K562 (cell line): Measurements from ENCODE around the gene TIMM22.

Experiments
- FOXA3 ChIP-seq, 2 experiments: fragments of 450-650 bp in 1 of 2; sonication (generic) in 1 of 2; formaldehyde crosslinking; IDR thresholded peaks in 1 of 2; conservative IDR thresholded peaks in 1 of 2; 2 replicates each; pipeline versions ENCODE4 v1.4.0 to v1.8.0; 2020 to 2022; ENCODE audit warnings: mild to moderate bottlenecking in 2 of 2, missing genetic modification reagents in 1 of 2
- MEF2A ChIP-seq: IDR thresholded peaks from 2 replicates; pipeline ENCODE4 v1.6.1; 2011; ENCODE audit warnings: low read depth, mild to moderate bottlenecking, low read length, moderate library complexity; ENCODE audit not compliant: control insufficient read depth
- MYNN ChIP-seq, 2 experiments: sonication (generic); formaldehyde crosslinking in 1 of 2; IDR thresholded peaks; 2 replicates each; pipeline versions ENCODE4 v1.5.0 to v1.6.1; 2016 to 2020; ENCODE audit warnings: antibody characterized with exemption in 1 of 2, missing genetic modification reagents in 1 of 2
- POLR2A ChIP-seq: fragments of 450-650 bp; conservative IDR thresholded peaks from 2 replicates; pipeline ENCODE4 v1.6.1; 2016
- TF ChIP-seq, protein P1 (sequence below), 2 experiments: fragments of 200-800 bp in 1 of 2; sonication (Bioruptor generic) in 1 of 2; sonication (generic) in 1 of 2; formaldehyde crosslinking in 1 of 2; IDR thresholded peaks in 1 of 2; conservative IDR thresholded peaks in 1 of 2; 2 replicates each; pipeline versions ENCODE4 v1.5.0 to v1.6.1; 2016 to 2020; ENCODE audit warnings: missing compliant biosample characterization in 1 of 2, missing genetic modification characterization in 1 of 2, missing genetic modification reagents in 1 of 2
- TF ChIP-seq, protein P2 (sequence below), 2 experiments: fragments of 450-650 bp; IDR thresholded peaks; 2 replicates each; pipeline ENCODE4 v1.6.1; 2016; ENCODE audit warnings: mild to moderate bottlenecking in 2 of 2, borderline replicate concordance in 1 of 2, low read depth in 1 of 2, moderate library complexity in 1 of 2
- TF ChIP-seq, protein P3 (sequence below): fragments of 450-650 bp; IDR thresholded peaks from 2 replicates; pipeline ENCODE4 v1.7.0; 2016; ENCODE audit warnings: borderline replicate concordance

DNA sequence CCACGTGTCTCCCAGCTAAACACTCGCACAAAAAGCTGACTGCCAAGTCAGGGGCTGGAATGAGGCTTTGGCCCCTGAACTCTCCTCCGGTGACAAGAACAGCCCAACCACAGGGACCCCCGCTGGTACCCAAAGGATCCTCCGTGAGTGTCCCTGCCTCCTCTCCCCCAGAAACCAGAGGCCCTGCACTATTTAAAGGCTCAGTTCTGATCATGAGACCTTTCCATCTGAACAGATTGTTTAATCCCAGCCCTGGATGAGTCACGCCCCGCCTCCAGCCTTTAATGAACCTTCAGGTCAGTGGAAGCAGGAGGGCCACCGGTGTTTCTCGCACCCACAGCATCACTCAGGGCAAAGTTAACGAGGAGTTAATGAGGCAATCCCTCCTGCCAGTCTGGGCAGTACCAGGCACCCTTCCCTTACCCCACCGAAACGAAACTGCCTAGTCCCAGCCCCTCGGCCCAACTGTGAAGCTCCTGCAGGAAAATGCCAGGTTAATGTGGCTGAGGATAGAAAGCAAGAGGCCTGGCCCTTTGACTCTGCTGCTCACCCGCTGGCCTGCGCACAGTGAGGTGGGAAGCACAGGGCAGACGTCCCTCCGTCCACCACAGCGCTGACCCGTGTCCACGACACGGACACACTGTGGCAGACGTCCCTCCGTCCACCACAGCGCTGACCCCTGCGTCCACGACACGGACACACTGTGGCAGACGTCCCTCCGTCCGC, 32.4 kb downstream of the TIMM22 start:
- TF ChIP-seq FOXA3 (CRISPR knock-in tag; conservative IDR thresholded peaks at IDR 0.05 in 1 of 2, IDR thresholded peaks at IDR 0.05 in 1 of 2) (no peak), MYNN (IDR thresholded peaks at IDR 0.05) (no peak), MYNN (CRISPR knock-in tag; IDR thresholded peaks at IDR 0.05) (no peak), POLR2A (no peak), MEF2A (no peak)
- TF ChIP-seq, protein P1, sequence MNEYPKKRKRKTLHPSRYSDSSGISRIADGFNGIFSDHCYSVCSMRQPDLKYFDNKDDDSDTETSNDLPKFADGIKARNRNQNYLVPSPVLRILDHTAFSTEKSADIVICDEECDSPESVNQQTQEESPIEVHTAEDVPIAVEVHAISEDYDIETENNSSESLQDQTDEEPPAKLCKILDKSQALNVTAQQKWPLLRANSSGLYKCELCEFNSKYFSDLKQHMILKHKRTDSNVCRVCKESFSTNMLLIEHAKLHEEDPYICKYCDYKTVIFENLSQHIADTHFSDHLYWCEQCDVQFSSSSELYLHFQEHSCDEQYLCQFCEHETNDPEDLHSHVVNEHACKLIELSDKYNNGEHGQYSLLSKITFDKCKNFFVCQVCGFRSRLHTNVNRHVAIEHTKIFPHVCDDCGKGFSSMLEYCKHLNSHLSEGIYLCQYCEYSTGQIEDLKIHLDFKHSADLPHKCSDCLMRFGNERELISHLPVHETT (CRISPR knock-in tag; conservative IDR thresholded peaks at IDR 0.05 in 1 of 2, IDR thresholded peaks at IDR 0.05 in 1 of 2) = no peak
- TF ChIP-seq, protein P2, sequence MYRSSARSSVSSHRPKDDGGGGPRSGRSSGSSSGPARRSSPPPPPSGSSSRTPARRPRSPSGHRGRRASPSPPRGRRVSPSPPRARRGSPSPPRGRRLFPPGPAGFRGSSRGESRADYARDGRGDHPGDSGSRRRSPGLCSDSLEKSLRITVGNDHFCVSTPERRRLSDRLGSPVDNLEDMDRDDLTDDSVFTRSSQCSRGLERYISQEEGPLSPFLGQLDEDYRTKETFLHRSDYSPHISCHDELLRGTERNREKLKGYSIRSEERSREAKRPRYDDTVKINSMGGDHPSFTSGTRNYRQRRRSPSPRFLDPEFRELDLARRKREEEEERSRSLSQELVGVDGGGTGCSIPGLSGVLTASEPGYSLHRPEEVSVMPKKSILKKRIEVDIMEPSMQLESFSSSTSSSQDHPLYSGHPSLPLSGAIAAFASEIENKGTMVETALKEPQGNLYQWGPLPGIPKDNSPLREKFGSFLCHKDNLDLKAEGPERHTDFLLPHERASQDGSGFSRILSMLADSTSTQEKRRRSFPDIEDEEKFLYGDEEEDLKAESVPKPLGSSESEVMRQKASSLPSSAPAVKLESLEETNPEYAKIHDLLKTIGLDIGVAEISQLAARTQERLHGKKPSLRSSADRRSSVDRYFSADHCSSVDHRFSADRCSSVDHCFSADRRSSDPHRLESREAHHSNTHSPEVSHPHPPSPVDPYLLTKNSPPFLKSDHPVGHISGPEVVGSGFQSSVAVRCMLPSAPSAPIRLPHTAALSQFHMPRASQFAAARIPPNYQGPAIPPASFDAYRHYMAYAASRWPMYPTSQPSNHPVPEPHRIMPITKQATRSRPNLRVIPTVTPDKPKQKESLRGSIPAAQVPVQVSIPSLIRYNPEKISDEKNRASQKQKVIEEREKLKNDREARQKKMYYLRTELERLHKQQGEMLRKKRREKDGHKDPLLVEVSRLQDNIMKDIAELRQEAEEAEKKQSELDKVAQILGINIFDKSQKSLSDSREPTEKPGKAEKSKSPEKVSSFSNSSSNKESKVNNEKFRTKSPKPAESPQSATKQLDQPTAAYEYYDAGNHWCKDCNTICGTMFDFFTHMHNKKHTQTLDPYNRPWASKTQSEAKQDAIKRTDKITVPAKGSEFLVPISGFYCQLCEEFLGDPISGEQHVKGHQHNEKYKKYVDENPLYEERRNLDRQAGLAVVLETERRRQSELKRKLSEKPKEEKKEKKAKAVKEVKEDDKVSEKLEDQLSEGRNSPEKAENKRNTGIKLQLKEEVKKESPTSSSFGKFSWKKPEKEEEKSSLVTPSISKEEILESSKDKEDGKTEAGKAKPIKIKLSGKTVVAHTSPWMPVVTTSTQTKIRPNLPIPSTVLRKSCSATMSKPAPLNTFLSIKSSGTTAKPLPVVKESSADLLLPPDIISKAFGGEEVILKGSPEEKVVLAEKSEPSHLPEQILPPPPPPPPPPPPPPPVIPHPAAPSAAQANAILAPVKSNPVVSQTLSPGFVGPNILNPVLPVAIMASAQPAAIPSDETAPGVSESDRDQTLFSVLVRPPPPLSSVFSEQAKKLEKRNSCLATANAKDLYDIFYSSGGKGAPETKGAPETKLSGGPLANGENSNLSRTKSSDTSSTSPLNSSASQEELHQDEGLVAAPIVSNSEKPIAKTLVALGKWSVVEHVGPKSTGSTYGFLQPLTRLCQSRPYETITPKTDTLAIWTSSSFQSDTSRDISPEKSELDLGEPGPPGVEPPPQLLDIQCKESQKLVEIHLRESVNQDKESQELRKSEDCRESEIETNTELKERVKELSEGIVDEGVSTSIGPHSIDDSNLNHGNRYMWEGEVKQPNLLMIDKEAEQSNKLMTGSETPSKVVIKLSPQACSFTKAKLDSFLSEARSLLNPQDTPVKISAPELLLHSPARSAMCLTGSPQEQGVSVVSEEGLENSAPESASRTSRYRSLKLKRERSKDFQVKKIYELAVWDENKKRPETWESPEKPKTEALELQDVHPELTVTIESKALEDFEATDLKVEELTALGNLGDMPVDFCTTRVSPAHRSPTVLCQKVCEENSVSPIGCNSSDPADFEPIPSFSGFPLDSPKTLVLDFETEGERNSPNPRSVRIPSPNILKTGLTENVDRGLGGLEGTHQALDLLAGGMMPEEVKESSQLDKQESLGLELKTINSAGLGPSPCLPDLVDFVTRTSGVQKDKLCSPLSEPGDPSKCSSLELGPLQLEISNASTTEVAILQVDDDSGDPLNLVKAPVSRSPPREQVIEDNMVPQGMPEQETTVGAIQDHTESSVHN (IDR thresholded peaks at IDR 0.05; ENCODE audit: borderline replicate concordance in 1 of 2, low read depth in 1 of 2) = no peak
- TF ChIP-seq, protein P3, sequence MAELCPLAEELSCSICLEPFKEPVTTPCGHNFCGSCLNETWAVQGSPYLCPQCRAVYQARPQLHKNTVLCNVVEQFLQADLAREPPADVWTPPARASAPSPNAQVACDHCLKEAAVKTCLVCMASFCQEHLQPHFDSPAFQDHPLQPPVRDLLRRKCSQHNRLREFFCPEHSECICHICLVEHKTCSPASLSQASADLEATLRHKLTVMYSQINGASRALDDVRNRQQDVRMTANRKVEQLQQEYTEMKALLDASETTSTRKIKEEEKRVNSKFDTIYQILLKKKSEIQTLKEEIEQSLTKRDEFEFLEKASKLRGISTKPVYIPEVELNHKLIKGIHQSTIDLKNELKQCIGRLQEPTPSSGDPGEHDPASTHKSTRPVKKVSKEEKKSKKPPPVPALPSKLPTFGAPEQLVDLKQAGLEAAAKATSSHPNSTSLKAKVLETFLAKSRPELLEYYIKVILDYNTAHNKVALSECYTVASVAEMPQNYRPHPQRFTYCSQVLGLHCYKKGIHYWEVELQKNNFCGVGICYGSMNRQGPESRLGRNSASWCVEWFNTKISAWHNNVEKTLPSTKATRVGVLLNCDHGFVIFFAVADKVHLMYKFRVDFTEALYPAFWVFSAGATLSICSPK = no peak
